SJSA1 (cell line): ENCODE measurements around the gene CASS4. TPM values are rescaled to one million over a fixed set of nuclear protein-coding genes. Genes with fewer than 3 reads are reported as not detected.
"Not testable (repeated sequence)": the region's sequence is repeated elsewhere in the genome, so short reads cannot be mapped to it uniquely, and the experiment has no call there.

Source experiments
- DNase-seq, 2 experiments: peaks; one replicate each; pipeline ENCODE4 v3.0.0-alpha.2; 2015 to 2020; ENCODE audit warnings: low spot score in 2 of 2, low read depth in 1 of 2
- H3K27ac ChIP-seq: fragments of 250-450 bp; sonication (Bioruptor Pico); 2 replicates; pipeline ENCODE4 v1.5.1; 2020; ENCODE audit warnings: mild to moderate bottlenecking, moderate library complexity
- H3K27me3 ChIP-seq: fragments of 250-450 bp; sonication (Bioruptor Pico); replicated peaks from 2 replicates; pipeline ENCODE4 v1.5.1; 2020; ENCODE audit warnings: mild to moderate bottlenecking, moderate library complexity
- H3K36me3 ChIP-seq: fragments of 250-450 bp; sonication (Bioruptor Pico); 2 replicates; pipeline ENCODE4 v1.5.1; 2020; ENCODE audit warnings: mild to moderate bottlenecking
- H3K4me1 ChIP-seq: fragments of 250-450 bp; sonication (Bioruptor Pico); replicated peaks from 2 replicates; pipeline ENCODE4 v1.6.1; 2021; ENCODE audit warnings: mild to moderate bottlenecking
- H3K4me3 ChIP-seq: fragments of 250-450 bp; sonication (Bioruptor Pico); 2 replicates; pipeline ENCODE4 v1.5.1; 2020; ENCODE audit warnings: mild to moderate bottlenecking
- H3K9me3 ChIP-seq: fragments of 250-450 bp; sonication (Bioruptor Pico); replicated peaks from 2 replicates; pipeline ENCODE4 v1.5.1; 2020; ENCODE audit warnings: mild to moderate bottlenecking
- total RNA-seq: library from RNA; depleted of rRNA; stranded (reverse); fragments of >200 nt; shearing (Covaris generic); gene quantifications from 2 replicates; pipeline ENCODE4 v1.2.3, GENCODE V29; 2014

CASS4 gene
- total RNA-seq, 1 experiment from 2014 or later: not detected

DNA sequence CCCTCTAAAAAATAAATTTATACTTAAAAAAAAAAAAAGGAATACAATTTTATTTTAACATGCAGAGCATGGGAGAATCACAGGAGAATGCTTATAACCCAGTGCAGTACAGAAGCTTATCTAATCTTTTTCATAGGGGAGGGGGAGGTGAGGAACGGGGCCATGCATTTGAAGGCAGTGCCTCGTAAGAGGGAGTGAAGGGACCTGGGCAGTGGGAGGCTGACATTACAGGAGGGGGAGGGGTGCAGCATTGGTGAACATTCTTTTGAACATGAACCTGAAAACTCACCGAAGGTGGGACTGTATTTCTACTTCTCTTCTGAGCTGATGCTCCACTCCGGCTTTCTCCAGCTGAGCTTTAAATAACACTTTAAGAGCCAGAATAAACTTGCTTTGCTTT, 29.4 kb upstream of the CASS4 start:
- no peak for DNase-seq
- H3K4me1 ChIP-seq: no peaks in the 10 kb centered on the region
- H3K4me3 ChIP-seq: no peak overlapping the region
- peaks cover 97% of the 10 kb centered on the region for H3K36me3 ChIP-seq
- no peaks in the 10 kb centered on the region for H3K27me3 ChIP-seq
- no peak overlapping the region for H3K27ac ChIP-seq
- H3K9me3 ChIP-seq: no peaks in the 10 kb centered on the region

DNA sequence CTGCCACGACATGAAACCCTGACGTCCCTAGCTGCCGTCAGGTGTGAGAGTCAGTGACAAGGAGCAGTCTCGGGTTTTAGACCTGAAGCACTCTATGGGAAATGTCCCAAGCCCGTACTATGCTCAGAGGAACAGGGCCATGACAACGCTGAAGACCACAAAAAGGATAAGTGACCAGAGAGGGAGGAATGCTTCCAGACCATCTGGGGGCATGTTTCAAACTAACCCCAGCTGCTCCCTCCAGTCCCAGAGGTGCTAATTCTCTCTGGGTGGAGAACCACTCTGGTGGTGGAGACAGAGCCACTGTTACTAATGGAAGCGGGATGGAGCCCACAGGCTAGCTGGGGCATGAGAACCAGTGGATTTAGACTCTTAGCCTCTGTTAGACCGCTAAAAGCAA, 28.7 kb upstream of the CASS4 start:
- H3K36me3 ChIP-seq: peaks cover 97% of the 10 kb centered on the region
- H3K27ac ChIP-seq: no peak overlapping the region
- H3K27me3 ChIP-seq: no peaks in the 10 kb centered on the region
- DNase-seq: no peak
- no peak overlapping the region for H3K4me3 ChIP-seq
- H3K9me3 ChIP-seq: no peaks in the 10 kb centered on the region
- no peaks in the 10 kb centered on the region for H3K4me1 ChIP-seq

DNA sequence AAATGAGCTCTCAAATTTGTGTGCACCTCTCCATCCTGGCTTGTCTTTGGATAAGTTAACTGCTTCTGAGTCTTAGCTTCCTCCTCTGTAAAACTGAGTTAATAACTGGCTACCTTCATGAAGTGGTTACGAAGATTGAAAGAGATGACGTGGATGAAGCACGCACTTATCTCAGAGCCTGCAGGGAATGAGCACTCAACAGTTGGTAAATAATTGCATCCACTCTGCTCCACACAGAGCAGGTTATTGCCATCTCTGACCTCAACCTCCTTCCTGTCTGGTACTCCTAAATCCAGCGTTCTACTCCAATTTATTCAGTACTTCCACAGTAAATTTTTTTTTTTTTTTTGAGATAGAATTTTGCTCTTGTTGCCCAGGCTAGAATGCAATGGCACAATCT, 26.9 kb upstream of the CASS4 start:
- Histone ChIP-seq H3K27me3 (no peaks in the 10 kb centered on the region), H3K4me3 (no peak overlapping the region), H3K36me3 (peaks cover 97% of the 10 kb centered on the region), H3K27ac (no peak overlapping the region), H3K9me3 (no peaks in the 10 kb centered on the region), H3K4me1 (no peaks in the 10 kb centered on the region)
- no peak for DNase-seq

- peaks cover 9% of the 10 kb centered on the region for H3K4me1 ChIP-seq
- peaks cover 100% of the 10 kb centered on the region for H3K36me3 ChIP-seq
- no peaks in the 10 kb centered on the region for H3K27me3 ChIP-seq
- no peak for DNase-seq
- H3K9me3 ChIP-seq: no peaks in the 10 kb centered on the region
- no peak overlapping the region for H3K27ac ChIP-seq
- no peak overlapping the region for H3K4me3 ChIP-seq
Measured at GRCh38 chr20:56386219-56386618, 25.8 kb upstream of the CASS4 start.

- no peaks in the 10 kb centered on the region for H3K27me3 ChIP-seq
- peaks cover 13% of the 10 kb centered on the region for H3K4me1 ChIP-seq
- H3K27ac ChIP-seq: no peak overlapping the region
- H3K4me3 ChIP-seq: no peak overlapping the region
- H3K9me3 ChIP-seq: no peaks in the 10 kb centered on the region
- peaks cover 79% of the 10 kb centered on the region for H3K36me3 ChIP-seq
- DNase-seq: no peak
Measured at GRCh38 chr20:56388882-56389281, 23.2 kb upstream of the CASS4 start.

DNA sequence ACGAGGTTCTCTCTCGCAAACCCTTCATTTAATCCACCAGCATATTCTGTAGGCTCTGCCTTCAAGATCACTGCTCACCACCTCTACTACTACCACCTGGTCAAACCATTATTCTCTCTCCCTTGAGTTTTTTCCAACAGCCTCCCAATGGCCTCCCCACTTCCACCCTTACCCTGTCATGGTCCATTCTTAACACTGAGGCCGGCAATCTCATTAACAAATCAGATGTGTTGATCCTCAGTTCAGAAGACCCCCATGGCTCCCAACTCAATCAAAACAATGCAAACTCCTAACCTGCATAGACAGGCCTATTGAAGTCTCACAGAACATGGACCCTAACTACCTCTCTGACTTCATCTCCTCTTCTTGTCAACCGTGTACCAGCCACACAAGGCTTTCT, 22.3 kb upstream of the CASS4 start:
- H3K9me3 ChIP-seq: no peaks in the 10 kb centered on the region
- no peak for DNase-seq
- H3K4me1 ChIP-seq: peaks cover 17% of the 10 kb centered on the region
- H3K27ac ChIP-seq: no peak overlapping the region
- peaks cover 73% of the 10 kb centered on the region for H3K36me3 ChIP-seq
- H3K27me3 ChIP-seq: no peaks in the 10 kb centered on the region
- no peak overlapping the region for H3K4me3 ChIP-seq

DNA sequence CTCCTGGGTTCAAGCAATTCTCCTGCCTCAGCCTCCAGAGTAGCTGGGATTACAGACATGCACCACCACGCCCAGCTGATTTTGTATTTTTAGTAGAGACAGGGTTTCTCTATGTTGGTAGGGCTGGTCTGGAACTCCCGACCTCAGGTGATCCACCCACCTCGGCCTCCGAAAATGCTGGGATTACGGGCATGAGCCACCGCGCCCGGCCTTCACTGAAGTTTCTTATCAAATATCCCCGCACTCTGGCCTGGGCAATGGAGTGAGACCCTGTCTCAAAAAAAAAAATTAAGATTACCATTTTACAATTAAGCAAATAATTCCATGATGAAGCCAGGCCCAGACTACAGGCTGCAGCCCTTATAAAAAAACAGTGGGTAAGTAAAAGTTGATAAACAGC, 21.7 kb upstream of the CASS4 start:
- not testable (repeated sequence) for DNase-seq, H3K9me3 ChIP-seq, H3K27me3 ChIP-seq
- Histone ChIP-seq H3K4me1 (peaks cover 17% of the 10 kb centered on the region), H3K36me3 (peaks cover 73% of the 10 kb centered on the region), H3K4me3 (peak overlapping the region; percentile 65), H3K27ac (peak overlapping the region; percentile 93; the same call in 1 of the 2 replicates)

- Histone ChIP-seq H3K36me3 (peaks cover 73% of the 10 kb centered on the region), H3K27ac (peak overlapping the region; percentile 93)
- no peak for DNase-seq
Measured at GRCh38 chr20:56391037-56391436, 21.0 kb upstream of the CASS4 start.

DNA sequence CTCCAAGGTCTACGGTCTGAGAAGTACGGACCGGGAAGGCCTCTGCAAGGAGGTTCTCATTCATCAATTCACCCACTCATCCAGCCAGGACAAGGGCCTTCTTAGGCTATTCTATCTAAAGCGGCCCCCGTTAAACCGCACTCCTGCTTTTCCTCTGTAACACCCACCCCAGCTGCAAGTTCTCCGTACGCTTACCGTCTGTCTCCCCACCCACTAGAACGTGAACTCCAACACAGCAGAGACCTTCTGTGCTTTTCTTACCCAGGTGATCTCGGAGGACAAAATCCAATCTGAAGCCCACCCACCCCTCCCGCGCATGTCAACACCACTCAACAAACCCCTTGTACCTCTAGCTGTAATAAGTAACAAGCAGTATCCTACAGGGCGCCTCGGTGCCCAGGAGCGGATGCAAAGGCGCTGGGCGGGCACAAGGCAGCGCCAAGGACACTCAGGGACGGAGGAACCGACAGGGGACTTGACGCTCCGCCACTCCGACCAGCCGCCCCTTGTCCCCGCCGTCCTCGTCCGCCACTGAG, 20.4 kb upstream of the CASS4 start:
- H3K9me3 ChIP-seq: no peaks in the 10 kb centered on the region
- no peak for DNase-seq
- no peaks in the 10 kb centered on the region for H3K27me3 ChIP-seq
- H3K27ac ChIP-seq: peak overlapping the region; percentile 93
- H3K36me3 ChIP-seq: peaks cover 73% of the 10 kb centered on the region
- peaks cover 17% of the 10 kb centered on the region for H3K4me1 ChIP-seq
- H3K4me3 ChIP-seq: peak overlapping the region; percentile 65

More at GRCh38 chr20:56391037-56391436, 21.0 kb upstream of the CASS4 start:
- Histone ChIP-seq H3K4me3 (peak overlapping the region; percentile 65), H3K4me1 (peaks cover 17% of the 10 kb centered on the region), H3K27me3 (no peaks in the 10 kb centered on the region), H3K9me3 (no peaks in the 10 kb centered on the region)

- no peaks in the 10 kb centered on the region for H3K27me3 ChIP-seq
- no peaks in the 10 kb centered on the region for H3K9me3 ChIP-seq
- peak; percentile 98 to 99 for DNase-seq
- peak within 1 kb of the TSS; percentile 93 for H3K27ac ChIP-seq
- peak within 1 kb of the TSS; percentile 65 for H3K4me3 ChIP-seq
- H3K36me3 ChIP-seq: peaks cover 73% of the 10 kb centered on the region
- H3K4me1 ChIP-seq: peaks cover 17% of the 10 kb centered on the region
Measured at GRCh38 chr20:56392132-56392880, 19.8 kb upstream of the CASS4 start, which contains the start of the genes AURKA and CSTF1. Gene AURKA (minus strand): TSS chr20:56392215. CDS start chr20:56388197, 4,018 bp downstream. Gene CSTF1 (plus strand): TSS chr20:56392645. CDS start chr20:56395553, 2,908 bp downstream.

DNA sequence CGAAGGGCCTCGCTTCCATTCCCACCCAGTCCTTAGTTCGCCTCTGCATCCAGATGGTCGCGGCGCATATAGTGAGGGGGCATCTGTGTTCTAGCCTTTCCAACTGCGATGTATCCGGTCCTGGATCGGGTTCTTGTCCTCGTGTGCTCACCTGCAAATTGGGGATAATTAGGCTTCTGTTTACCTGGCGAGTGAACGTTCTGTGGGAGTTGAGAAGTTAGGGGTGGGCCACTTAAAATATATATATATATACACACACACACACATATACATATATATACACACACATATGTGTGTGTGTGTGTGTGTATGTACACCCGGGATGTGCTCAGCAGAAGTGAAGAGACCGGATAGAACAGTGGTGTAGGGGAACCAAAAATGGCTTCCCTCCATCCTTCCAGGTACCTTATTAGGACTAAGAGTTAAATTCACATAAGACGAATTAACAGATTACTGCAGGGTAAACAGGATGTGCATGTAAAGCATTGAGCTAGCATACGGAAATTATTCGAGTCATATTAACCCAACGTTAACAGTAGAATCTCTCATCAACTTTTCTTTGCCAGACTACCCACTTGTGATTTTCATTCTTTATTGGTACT, 19.1 kb upstream of the CASS4 start:
- H3K36me3 ChIP-seq: peaks cover 73% of the 10 kb centered on the region
- no peak for DNase-seq
- peak overlapping the region; percentile 93 for H3K27ac ChIP-seq
- peak overlapping the region; percentile 65 for H3K4me3 ChIP-seq
- peaks cover 17% of the 10 kb centered on the region for H3K4me1 ChIP-seq
- H3K27me3 ChIP-seq: no peaks in the 10 kb centered on the region
- no peaks in the 10 kb centered on the region for H3K9me3 ChIP-seq

GRCh38 chr20:56393653-56394052, 18.4 kb upstream of the CASS4 start:
- H3K4me1 ChIP-seq: peaks cover 17% of the 10 kb centered on the region
- no peaks in the 10 kb centered on the region for H3K9me3 ChIP-seq
- no peak overlapping the region for H3K27ac ChIP-seq
- H3K4me3 ChIP-seq: peak overlapping the region; percentile 65
- DNase-seq: no peak
- H3K27me3 ChIP-seq: no peaks in the 10 kb centered on the region
- H3K36me3 ChIP-seq: peaks cover 73% of the 10 kb centered on the region

DNA sequence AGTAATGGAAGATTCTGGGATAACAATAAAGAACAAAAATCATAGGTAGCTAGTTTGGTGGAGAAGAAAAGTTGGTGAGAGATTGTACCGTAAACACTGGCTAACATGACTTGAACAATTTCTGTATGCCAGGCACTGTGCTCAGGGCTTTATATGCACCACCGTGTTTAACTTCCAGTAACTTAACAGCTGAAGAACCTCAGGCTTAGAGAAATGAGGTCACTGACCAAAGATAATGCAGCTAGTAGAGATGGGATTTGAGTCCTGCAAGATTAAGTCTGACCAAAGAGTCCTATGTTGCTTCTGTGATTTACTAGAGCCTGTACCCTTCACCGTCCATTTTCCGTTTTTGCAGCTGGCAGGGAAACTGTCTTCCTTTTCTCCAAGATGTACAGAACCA, 16.9 kb upstream of the CASS4 start:
- Histone ChIP-seq H3K36me3 (peaks cover 73% of the 10 kb centered on the region), H3K27me3 (no peaks in the 10 kb centered on the region), H3K4me1 (peaks cover 17% of the 10 kb centered on the region), H3K27ac (no peak overlapping the region), H3K9me3 (no peaks in the 10 kb centered on the region), H3K4me3 (no peak overlapping the region)
- no peak for DNase-seq

DNA sequence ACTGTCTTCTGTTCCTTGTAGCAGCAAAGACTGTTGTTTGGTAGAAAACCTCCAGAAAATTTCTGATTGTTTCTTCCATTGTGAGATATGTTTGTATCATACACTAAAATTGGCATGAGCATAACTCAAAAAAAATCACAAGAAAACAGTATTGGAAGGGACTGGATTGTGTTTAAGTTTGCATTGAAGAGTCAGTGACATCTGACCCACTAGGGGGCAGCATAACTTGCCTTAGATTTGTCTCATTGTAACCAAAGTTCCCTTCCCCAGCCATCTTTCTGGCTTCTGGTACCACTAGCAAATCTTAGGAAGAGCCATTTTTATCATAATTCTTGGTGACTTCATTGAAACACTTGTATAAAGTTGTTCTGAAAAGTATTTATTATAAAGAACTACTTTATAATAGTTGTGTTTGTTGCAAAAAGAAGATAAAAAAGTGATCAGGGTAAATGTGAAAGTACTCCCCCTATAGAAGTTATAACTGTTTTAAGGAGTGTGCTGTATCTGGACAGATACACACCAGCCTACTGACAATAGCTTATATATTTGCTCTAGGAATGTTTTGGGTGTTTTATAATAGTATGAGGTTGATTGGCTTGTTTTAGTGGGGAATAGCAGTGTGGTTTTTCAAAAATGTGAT, 11.9 kb upstream of the CASS4 start:
- H3K27me3 ChIP-seq: no peaks in the 10 kb centered on the region
- H3K4me3 ChIP-seq: no peak overlapping the region
- H3K36me3 ChIP-seq: peaks cover 93% of the 10 kb centered on the region
- H3K4me1 ChIP-seq: no peaks in the 10 kb centered on the region
- DNase-seq: peak in 1 of 2 experiments; percentile 37
- no peaks in the 10 kb centered on the region for H3K9me3 ChIP-seq
- no peak overlapping the region for H3K27ac ChIP-seq
